ENCODE data around the gene TGFBR2.

The TGFBR2 gene

DNA sequence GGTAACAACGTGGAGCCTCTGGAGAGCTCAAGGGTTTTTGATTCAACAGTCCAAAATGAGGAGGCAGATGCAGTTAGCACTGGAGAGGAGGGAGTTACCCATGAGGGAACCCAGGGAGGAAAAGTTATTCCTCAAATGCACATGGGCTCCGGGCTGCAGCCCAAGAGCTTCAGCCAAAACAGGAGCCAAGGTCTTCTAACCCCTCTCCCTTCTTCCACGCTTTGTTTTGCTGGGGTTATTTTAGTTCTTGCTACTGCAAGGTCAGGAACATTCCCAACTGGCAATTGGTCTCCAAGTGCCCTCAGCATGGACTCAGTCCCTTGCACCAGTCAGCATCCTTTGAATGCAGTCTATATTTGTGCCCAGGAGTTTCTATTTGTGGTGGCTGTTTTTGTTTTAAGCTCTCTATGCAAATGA is 90.0 kb downstream of the TGFBR2 start:
- no peak overlapping the region for H3K4me2 ChIP-seq
- no peak overlapping the region for H3K27ac ChIP-seq
- TF ChIP-seq CTCF (conservative IDR thresholded peaks at IDR 0.05; ENCODE audit: low read depth, low read length) = no peak
- no peak overlapping the region for H3K9ac ChIP-seq
- no peaks in the 10 kb centered on the region for H4K20me1 ChIP-seq (ENCODE audit: insufficient read depth)
- no peaks in the 10 kb centered on the region for H3K79me2 ChIP-seq (ENCODE audit: insufficient read depth, low read depth)
- H2AFZ ChIP-seq (ENCODE audit: low read depth) = no peak overlapping the region
- no peaks in the 10 kb centered on the region for H3K36me3 ChIP-seq (ENCODE audit: insufficient read depth)
- no peak overlapping the region for H3K4me3 ChIP-seq (IDR thresholded peaks at IDR 0.05; ENCODE audit: insufficient read depth, low read depth, low read length)
- no peaks in the 10 kb centered on the region for H3K4me1 ChIP-seq (ENCODE audit: low read depth, poor library complexity, severe bottlenecking)
- no peaks in the 10 kb centered on the region for H3K27me3 ChIP-seq (ENCODE audit: insufficient read depth, low read depth)

DNA sequence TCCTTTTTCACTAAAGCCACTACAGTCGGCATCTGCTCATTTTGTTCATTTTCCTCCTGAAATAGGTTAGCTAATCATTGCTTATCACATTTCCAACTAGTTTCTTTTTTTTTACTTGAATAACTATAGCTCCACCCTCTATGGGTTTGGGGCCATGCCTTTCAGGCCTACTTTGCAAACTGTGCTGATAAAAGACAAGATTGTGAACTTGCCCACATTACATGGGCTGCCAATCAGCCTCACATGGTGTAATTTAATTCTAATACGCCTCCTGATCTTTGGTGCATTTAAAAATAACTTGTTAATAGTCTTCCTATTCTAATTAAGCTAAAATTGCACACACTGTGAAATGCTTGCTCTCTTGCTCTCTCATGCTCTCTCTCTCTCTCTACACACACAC is 90.5 kb downstream of the TGFBR2 start:
- H3K36me3 ChIP-seq (ENCODE audit: insufficient read depth) = no peaks in the 10 kb centered on the region
- no peak overlapping the region for H3K9ac ChIP-seq
- H3K79me2 ChIP-seq (ENCODE audit: insufficient read depth, low read depth) = no peaks in the 10 kb centered on the region
- H4K20me1 ChIP-seq (ENCODE audit: insufficient read depth) = no peaks in the 10 kb centered on the region
- H3K4me2 ChIP-seq = no peak overlapping the region
- no peak overlapping the region for H3K27ac ChIP-seq
- no peak overlapping the region for H2AFZ ChIP-seq (ENCODE audit: low read depth)
- no peak overlapping the region for H3K4me3 ChIP-seq (IDR thresholded peaks at IDR 0.05; ENCODE audit: insufficient read depth, low read depth, low read length)
- H3K4me1 ChIP-seq (ENCODE audit: low read depth, poor library complexity, severe bottlenecking) = no peaks in the 10 kb centered on the region
- TF ChIP-seq CTCF (conservative IDR thresholded peaks at IDR 0.05; ENCODE audit: low read depth, low read length) = no peak
- H3K27me3 ChIP-seq (ENCODE audit: insufficient read depth, low read depth) = no peaks in the 10 kb centered on the region

DNA sequence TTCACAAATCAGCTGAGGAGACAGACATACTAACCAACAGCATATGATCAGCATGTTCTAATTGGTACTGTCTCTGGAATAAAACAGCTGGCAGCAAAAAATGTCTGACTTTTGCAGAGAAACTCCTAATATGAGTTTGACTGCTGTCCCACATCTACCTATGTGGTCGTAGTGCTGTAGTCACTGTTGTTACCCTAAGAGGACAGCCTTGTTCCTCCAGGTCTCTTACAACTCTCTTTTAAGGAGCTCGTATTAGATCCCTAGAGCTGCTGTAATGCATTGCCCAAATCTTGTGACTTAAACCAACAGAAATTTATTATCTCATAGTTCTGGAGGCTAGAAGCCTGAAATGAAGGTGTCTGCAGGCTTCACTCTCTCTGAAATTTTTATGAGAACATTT is 92.1 kb downstream of the TGFBR2 start:
- Histone ChIP-seq H3K4me2 (no peak overlapping the region), H2AFZ (ENCODE audit: low read depth) (no peak overlapping the region), H3K4me1 (ENCODE audit: low read depth, poor library complexity, severe bottlenecking) (no peaks in the 10 kb centered on the region), H3K79me2 (ENCODE audit: insufficient read depth, low read depth) (no peaks in the 10 kb centered on the region), H3K9ac (no peak overlapping the region), H3K27ac (no peak overlapping the region), H3K36me3 (ENCODE audit: insufficient read depth) (no peaks in the 10 kb centered on the region), H4K20me1 (ENCODE audit: insufficient read depth) (no peaks in the 10 kb centered on the region), H3K4me3 (IDR thresholded peaks at IDR 0.05; ENCODE audit: insufficient read depth, low read depth, low read length) (no peak overlapping the region), H3K27me3 (ENCODE audit: insufficient read depth, low read depth) (no peaks in the 10 kb centered on the region)
- no peak for TF ChIP-seq CTCF (conservative IDR thresholded peaks at IDR 0.05; ENCODE audit: low read depth, low read length)

- H2AFZ ChIP-seq (ENCODE audit: low read depth) = no peak overlapping the region
- H4K20me1 ChIP-seq (ENCODE audit: insufficient read depth) = no peaks in the 10 kb centered on the region
- no peak overlapping the region for H3K4me2 ChIP-seq
- H3K27me3 ChIP-seq (ENCODE audit: insufficient read depth, low read depth) = no peaks in the 10 kb centered on the region
- no peak overlapping the region for H3K27ac ChIP-seq
- TF ChIP-seq CTCF (conservative IDR thresholded peaks at IDR 0.05; ENCODE audit: low read depth, low read length) = no peak
- H3K36me3 ChIP-seq (ENCODE audit: insufficient read depth) = no peaks in the 10 kb centered on the region
- H3K4me3 ChIP-seq (IDR thresholded peaks at IDR 0.05; ENCODE audit: insufficient read depth, low read depth, low read length) = no peak overlapping the region
- H3K9ac ChIP-seq = no peak overlapping the region
- no peaks in the 10 kb centered on the region for H3K79me2 ChIP-seq (ENCODE audit: insufficient read depth, low read depth)
- no peaks in the 10 kb centered on the region for H3K4me1 ChIP-seq (ENCODE audit: low read depth, poor library complexity, severe bottlenecking)
Observed at GRCh38 chr3:30699927-30700326, 93.5 kb downstream of the TGFBR2 start.
